HG02852 (cell line): ENCODE results near the gene RPEL1.
"Not testable (repeated sequence)": the region's sequence is repeated elsewhere in the genome, so short reads cannot be mapped to it uniquely, and the experiment has no call there.

Experiments
- ATAC-seq: cut with Tn5 transposase; IDR thresholded peaks from one replicate; pipeline ENCODE4 v1.9.1; 2021; ENCODE audit warnings: mild to moderate bottlenecking, moderate library complexity; ENCODE audit not compliant: unreplicated experiment

Gene RPEL1

GRCh38 chr10:103245587-103245986, at the start of gene RPEL1:
TSS of gene RPEL1 (plus strand) at chr10:103245887. CDS start at chr10:103245997, 110 bp downstream.
- ATAC-seq: not testable (repeated sequence)

DNA sequence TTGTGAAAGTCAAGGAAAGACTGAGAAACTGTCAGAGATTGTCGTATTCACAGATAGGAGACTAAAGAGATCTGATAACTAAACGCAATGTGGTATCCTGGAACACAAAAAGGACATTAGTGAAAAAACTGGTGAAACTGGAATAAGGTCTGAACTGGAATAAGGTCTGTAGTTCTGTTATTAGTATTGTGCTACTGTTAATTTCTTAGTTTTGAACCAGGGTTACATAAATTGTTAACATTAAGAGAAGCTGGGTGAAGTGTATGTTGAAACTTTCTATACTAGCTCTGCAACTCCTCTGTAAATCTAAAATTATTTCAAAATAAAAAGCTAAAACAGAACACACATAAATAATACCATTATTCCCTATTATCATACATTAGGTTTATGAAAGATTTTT, 49.2 kb upstream of the RPEL1 start:
- no peak for ATAC-seq

GRCh38 chr10:103197174-103197573, 48.5 kb upstream of the RPEL1 start:
- ATAC-seq: no peak

DNA sequence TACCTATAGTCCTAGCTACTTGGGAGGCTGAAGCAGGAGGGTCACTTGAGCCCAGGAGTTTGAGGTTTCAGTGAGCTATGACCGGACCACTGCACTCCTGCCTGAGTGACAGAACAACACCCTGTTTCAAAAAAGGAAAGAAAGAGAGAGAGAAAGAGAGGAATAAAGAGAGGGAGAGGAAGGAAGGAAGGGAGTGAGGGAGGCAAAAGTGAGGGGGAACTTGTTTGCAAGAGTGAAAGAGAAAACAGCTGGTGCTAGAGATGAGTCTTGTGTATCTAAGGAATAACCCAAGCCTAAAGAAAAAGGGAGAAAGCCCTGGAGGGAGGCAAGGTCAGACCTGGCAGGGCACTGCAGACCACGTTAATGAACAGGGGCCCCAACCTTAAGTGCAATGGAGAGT, 47.8 kb upstream of the RPEL1 start:
- ATAC-seq: no peak

DNA sequence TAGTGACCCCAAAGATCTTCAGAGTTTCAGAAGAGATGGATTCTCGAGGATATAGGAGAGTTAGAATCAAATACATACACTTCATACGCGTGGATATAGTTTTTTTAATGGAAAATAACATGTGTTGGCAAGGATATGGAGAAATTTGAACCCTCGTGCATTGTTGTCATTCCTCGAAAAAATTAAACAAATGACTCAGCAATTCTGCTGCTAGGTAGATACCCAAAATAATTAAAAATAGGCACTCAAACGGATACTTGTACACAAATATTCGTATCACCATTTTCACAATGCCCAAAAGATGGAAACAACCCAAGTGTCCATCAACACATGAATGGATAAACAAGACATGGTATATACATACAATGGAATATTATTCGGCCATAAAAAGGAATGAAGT, 47.0 kb upstream of the RPEL1 start:
- no peak for ATAC-seq

DNA sequence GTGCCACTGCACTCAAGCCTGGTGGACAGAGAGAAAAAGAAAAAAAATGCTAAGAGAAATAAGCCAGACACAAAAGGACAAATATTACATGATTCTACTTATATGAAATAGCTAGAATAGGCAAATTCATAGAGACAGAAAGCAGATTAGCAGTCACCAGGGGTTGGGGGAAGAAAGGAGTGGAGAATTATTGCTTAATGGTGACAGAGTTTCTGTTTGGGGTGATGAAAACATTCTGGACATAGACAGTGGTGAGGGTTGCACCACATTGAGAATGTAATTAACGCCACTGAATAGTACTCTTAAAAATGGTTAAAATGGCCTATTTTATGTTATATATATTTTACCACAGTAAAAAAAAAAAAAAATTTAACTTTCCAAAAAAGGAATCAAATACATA, 46.2 kb upstream of the RPEL1 start:
- no peak for ATAC-seq

GRCh38 chr10:103202319-103202718, 43.4 kb upstream of the RPEL1 start:
- ATAC-seq: no peak

GRCh38 chr10:103203466-103203865, 42.2 kb upstream of the RPEL1 start:
- ATAC-seq: no peak

DNA sequence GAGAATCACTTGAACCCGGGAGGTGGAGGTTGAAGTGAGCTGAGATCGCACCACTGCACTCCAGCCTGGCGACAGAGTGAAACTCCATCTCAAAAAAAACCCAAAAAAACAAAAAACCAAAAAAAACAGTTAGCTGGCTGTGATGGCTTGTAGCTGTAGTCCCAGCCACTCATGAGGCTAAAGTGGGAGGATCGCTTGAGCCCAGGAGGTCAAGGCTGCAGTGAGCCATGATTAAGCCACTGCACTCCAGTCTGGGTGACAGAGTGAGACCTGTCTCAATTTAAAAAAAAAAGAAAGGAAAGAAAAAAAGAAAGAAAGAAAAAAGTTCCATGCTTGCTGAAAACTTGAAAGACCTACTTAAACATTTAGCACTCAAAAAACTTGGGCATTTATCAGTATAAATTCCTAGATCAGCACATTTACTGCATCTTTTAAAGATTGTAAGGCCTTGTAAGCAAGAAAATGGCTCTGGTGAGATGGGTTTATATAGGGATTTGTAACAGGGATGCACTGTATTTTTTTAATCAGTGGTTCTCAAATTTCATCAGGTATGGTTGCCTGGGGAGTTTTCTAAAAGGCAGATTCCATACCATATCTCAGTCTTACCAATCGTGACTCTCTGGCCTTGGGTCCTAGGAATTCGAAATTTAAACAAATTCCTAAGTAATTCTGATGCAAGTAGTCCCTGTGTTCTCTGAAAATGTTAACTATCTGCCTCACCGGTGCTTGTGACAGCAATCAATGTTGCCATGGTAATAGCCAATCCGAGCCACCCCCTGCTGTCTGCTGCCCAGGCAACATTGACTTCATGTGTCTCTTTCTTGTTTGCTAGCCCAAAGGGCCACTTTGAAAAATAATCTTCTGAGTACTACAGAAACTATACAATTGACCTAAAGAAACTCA, 41.1 kb upstream of the RPEL1 start:
- no peak for ATAC-seq

DNA sequence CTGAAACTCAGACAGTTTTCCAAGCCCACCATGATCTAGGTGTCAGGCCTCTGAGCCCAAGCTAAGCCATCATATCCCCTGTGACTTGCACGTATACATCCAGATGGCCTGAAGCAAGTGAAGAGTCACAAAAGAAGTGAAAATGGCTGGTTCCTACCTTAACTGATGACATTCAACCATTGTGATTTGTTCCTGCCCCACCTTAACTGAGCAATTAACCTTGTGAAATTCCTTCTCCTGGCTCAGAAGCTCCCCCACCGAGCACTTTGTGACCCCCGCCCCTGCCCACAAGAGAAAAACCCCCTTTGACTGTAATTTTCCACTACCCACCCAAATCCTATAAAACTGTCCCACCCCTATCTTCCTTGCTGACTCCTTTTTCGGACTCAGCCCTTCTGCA, 40.3 kb upstream of the RPEL1 start:
- ATAC-seq: not testable (repeated sequence)

- not testable (repeated sequence) for ATAC-seq
Observed at GRCh38 chr10:103206715-103207114, 39.0 kb upstream of the RPEL1 start.

- ATAC-seq: no peak
Observed at GRCh38 chr10:103207141-103207540, 38.5 kb upstream of the RPEL1 start.

GRCh38 chr10:103207643-103208042, 38.0 kb upstream of the RPEL1 start:
- not testable (repeated sequence) for ATAC-seq

DNA sequence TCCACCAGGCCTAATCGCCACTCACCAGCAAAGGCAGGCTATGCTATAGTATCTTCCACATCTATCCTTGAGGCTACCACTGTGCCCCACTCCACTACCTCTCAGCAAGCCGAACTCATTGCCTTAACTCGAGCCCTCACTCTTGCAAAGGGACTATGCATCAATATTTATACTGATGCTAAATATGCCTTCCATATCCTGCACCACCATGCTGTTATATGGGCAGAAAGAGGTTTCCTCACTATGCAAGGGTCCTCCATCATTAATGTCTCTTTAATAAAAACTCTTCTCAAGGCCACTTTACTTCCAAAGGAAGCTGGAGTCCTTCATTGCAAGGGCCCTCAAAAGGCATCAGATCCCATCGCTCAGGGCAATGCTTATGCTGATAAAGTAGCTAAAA, 35.4 kb upstream of the RPEL1 start:
- ATAC-seq: not testable (repeated sequence)

GRCh38 chr10:103215601-103216000, 30.1 kb upstream of the RPEL1 start:
- ATAC-seq: no peak

- ATAC-seq: not testable (repeated sequence)
Observed at GRCh38 chr10:103216362-103216761, 29.3 kb upstream of the RPEL1 start.

DNA sequence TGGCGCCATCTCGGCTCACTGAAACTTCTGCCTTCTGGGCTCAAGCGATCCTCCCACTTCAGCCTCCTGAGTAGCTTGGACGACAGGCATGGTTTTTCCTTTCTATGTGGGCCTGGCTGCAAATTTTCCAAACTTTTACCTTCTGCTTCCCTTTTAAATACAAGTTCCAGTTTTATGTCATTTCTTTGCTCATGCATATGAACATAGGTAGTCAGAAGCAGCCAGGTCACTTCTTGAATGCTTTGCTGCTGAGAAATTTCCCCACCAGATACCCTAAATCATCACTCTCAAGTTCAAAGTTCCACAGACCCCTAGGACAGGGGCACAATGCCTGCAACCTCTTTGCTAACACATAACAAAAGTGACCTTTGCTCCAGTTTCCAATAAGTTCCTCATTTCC, 21.6 kb upstream of the RPEL1 start:
- ATAC-seq: no peak

DNA sequence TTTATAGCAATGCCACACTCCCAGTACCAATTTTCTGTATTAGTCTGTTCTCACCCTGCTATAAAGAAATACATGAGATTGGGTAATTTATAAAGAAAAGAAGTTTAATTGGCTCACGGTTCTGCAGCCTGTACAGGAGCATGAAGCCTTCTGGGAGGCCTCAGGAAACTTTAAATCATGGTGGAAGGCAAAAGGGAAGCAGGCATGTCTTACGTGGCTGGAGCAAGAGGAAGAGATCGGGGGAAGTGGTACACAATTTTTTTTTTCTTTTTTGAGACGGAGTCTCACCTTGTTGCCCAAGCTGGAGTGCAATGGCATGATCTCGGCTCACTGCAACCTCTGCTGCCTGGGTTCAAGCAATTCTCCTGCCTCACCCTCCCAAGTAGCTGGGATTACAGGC, 21.0 kb upstream of the RPEL1 start:
- ATAC-seq: not testable (repeated sequence)

GRCh38 chr10:103225939-103226338, 19.7 kb upstream of the RPEL1 start:
- no peak for ATAC-seq

GRCh38 chr10:103227416-103227815, 18.3 kb upstream of the RPEL1 start:
- ATAC-seq: no peak

DNA sequence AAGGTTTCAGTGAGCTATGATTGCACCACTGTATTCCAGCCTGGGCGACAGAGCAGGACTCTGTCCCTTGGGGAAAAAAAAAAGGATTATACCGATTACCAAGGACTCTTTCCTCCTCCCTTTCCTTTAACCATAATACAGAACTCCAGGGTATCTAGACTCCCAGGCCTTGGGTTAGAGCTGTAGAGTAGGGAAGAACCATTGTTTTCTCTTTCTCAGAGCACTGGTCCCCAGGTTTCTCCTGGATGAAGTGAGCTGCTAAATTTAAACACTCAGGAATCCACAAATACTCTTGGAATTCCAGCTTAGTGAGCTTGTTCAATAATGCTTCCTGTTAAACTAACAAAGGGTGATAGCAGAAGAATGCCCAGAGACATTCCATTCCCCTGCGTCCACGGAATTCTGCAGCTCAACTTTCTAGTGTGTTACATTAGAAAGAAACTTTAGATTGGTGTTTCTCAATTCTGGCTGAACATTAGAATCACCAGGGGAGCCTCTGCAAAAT, 14.6 kb upstream of the RPEL1 start:
- no peak for ATAC-seq

DNA sequence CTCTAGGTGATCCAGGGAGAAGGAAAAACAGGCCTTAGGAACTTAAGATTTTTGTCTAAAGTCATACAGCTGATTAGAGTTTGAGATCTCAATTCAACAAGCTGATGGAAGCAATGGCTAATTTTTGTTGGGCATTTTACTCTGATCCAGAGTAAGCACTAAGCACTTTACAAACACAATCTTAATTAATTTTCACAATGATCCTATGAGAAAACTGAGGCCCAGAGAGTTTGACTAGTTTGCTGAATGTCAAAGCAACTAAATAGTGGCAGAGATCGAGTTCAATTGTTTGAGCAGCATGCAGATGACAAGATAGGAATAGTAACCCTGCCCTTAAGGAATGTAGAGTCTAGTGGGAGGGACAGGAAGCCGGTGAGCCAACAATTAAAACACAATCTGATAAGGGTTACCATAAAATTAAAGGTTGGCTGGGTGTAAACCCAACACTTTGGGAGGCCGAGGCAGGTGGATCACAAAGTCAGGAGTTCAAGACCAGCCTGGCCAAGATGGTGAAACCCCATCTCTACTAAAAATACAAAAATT, 13.5 kb upstream of the RPEL1 start:
- no peak for ATAC-seq
